Medulla oblongata (tissue), 1 donor: ENCODE data around the gene ST7.

ENCODE experiments used
- DNase-seq: peaks from one replicate; pipeline ENCODE4 v3.0.0-alpha.2; 2015; ENCODE audit errors: extremely low spot score

The ST7 gene

DNA sequence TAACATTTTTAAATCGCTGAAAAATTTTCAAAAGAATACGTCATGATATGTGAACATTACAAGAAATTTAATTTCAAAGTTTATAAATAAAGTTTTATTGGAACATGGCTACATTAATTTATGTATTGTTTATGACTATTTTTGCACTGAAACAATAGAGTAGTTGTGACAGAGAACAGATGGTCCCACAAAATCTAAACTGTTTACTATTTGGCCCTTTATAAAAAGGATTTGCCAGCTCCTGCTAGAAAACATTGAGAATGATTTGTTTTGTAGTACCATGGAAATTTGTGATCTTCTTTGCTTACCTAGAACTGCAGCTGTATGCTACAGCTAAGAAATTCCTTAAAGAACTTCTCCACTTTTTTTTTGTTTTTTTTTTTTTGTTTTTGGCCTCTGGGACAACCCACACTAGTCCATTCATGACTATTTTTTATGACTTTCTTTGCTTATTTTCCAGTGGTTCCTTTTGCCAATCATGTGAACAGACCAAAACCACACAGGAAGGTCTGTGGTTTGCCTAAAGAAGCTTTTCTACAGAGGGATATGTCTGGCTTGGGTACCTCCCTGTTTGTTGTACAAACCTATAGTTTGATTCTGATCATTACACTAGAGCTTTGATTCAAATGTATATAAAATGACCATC, 55.7 kb downstream of the ST7 start:
- DNase-seq, result peak; percentile 30

DNA sequence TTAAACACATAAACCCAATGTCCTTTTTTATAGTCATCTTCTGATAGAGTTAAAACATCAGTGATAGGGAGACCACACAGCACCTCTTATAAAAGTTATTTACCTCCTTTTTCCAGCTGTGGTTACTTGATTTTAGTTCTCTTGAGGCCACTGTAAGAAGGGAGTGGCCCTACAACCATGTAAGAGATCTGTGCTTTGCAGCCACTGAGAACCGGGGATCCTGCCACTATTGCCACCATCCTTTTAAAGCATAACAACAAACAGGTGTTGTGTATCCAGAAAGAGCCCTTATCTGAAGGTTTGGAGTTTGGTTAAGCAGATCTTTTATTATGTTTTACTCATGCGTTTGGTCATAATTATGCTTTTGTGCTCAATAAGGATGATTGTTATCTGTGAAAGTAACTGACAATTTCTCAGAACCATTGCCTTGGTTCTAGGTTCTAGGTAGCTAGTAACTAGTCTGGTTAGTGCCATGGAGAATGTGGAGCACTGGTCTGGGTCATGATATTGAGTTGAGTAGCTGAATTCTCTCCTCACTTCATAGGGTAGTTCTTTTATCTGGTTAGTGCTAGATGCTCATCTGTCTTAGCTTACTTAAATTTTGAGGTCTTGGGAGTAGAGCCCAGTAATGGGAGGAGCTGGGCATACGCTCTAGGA, 56.5 kb downstream of the ST7 start:
- DNase-seq, result no peak

DNA sequence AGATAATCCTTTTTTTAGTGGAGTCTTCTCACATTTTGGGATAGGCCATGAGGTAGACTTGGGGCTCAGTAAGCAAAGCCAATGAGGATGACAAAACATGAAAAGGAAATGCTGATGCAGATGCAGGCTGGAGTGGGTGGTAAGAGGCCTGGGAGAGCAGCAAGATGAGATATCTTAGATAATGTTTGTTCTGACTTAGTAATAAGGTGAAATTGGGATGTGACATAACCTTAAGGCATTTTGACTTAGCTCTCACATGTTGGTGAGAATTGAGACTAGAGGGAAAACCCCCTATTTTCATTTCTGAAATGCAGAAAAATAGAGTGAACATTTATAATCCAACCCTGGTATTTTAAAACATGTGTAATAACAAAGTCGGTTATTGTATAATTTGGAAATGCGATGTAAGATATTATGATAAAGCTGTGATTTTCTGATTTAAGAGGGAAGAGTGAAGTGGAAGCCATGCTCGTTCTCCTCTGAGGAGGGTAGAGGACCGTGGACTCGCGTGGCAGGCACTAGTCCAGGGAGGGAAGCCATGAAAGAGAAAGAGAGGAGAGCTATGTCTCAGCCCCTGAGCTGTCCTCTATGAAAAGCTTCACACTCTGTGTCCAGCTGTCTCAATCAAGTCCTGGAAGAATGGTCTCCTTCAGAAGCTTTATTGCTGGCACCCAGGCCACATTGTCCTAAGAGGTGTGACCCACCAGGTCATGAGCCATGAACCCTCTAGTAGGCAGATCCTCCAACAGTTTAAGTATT, 57.3 kb downstream of the ST7 start:
- DNase-seq, result no peak

DNA sequence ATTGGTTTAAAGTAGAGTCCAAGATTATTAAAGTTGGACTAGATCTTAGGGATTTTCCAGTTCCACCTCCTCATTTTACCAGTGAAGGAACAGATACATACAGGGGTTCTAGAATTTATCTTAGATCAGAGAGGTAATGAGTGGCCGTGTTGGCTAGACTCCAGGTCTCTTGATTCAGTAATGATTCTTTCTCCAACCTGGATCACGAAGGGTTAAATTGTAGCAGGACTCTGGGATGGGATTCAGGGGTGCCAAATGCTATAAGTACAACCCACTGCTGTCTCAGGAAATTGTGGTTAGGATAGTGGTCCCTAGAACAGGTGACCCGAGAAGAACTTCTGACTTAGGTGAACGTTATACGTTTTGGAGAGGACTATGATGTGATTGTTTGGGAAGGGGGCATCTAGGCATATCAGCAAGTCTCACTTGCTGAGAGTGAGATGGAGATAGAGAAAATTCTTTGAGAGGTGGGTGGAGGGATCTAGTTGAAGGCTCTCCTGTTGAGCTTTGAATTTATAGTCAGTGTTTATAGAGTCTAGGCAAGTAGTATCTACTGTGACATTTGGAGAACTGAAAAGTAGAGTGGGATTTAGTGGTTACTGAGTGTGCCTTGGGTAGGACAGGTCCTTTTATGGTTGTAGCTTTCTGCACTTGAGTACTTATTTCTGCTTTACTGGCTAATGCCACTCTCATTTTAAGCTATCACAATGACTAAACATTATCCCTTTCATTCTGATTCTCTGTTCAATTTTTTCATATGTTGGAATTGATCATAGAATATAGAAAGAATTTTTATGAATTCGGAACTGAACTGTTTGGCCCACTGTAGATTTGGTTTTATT, 58.3 kb downstream of the ST7 start:
- DNase-seq, result peak; percentile 36

DNA sequence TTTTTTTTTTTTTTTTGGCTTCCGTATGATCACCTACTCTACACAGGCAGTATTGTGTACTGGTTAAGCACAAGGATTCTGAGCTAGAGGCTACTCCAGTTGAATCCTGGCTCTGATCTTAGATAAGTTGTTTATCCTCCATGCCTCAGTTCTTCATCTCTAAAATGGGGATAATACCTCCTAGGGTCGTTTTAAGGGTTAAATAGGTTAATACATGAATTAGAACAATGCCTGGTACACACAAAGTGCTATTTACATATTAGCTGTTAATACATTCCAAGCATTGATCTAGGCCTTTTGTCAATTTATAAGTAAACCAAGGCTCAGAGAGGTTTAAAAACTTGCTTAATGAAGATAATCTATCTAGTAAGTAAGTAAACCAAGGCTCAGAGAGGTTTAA, 59.0 kb downstream of the ST7 start:
- no peak for DNase-seq

DNA sequence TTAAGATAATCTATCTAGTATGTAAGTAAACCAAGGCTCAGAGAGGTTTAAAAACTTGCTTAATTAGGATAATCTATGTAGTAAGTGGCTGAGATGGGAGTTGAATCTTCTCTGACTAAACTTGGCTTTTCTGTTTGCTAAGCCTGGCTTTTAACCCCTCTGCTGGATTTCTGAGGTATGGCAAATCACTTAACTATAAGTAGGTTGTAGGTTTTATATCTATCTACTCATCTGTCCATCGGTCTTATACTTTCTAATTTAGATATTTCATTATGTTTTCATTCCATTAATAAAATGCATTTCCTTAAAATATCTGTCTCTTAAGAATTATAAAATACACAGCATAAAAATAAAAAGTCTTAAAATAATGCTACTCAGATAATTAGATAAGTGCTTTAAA, 59.4 kb downstream of the ST7 start:
- DNase-seq, result no peak

DNA sequence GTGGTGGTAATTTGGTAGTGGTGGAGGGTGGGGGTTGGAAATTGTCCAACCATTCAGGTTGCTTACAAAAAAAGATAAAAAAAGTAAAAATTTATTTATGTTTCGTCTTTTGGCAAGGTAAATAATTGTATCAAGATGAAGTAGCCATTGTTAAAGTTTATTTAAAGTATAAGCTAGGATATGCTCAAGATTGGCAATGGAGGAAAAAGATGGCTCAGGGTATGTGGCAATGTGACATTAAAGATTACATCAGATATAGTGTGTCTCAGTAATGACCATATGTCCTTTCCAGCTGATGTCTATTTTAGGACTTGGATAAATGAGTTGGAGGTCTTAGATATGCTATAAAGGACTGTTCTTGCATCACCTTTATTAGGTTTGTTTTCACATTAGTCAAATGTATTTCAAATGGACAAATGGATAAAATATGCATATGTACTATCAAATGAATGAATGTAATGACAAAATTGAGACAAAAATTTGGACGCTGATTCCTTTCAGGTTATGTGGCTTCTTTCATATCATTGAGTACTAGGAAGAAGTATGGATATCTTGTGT, 60.9 kb downstream of the ST7 start:
- DNase-seq, result no peak

DNA sequence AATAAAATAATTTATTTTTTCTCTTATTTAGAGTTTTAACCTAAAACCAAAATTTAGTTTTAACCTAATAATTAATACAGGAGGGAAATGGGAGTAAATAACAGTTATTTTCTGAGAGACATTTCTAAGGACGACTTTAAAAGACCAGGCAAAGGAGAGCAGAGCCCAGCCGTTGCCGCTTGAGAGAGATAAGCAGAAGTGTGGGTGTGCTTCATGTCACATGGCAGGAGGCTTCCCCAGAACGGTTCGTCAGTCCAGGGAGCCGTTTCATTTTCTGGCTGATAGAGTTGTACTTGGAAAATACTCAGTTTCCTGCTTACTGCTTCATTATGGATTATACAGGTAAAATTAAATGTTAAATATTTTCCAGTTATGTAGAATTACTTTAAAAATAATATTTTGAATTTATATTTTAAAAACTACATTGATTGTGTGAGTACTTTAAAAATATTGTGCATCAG, 61.4 kb downstream of the ST7 start:
- peak; percentile 84 for DNase-seq

DNA sequence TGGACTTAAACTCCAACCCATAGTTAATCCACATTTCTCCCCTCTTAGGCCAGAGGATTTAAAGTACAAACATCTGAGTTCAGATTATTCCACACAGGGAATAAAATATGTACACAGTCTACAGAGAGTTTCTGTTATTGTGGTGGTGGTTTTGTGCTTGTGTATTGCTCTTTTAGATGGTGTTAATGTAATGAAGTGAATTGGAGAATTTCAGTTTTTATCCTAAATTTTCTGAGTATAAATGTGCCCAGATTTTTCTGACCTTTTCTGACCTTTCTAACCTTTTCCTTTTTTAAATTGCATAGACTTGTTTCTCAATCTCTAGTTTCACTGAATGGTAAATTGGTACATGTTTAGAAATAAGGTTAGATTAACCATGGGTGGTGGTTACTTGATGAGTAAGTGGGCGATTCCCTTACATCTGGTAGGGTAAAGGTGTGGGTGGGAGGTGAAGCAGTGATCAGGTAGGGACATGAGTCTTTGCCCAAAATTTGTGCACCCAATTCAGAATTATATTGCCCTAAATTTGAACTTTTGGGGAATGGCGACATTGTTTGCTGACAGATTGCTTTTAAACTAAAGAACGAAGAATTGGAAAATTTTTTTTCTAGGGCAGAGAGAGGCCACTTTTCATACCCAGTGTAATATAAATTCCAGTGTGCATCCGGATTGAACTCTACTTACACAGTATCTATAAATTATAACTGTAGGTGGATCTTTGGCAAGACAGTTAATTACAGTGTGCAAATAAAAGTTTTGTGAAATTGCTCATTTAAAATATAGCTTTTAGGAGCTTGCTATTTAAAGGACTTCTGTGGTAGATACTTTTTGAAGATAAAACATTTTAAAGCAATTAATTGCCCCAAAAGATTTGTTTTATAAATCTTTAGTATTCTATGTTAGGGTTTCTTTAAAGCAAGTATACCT, 62.2 kb downstream of the ST7 start:
- no peak for DNase-seq

DNA sequence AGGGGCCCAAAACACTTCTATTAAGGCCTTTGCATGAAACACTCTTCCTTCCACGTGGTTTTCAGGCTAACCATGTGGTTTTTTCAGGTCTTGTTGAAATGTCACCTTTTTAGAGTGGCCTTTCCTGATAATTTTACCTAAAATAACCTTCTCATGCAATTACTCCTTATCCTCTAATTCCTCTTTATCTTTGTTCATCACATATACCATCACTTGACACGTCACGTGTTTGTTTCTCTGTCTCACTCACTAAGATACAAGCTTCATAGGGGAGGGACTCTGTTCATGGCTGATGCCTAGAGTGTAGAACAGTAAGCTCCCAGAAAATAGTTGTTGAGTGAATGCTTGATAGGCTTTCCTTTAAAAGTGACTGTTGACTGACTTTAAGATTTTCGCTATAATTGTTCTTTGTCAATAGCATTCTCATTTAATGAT, 63.7 kb downstream of the ST7 start:
- DNase-seq, result no peak

DNA sequence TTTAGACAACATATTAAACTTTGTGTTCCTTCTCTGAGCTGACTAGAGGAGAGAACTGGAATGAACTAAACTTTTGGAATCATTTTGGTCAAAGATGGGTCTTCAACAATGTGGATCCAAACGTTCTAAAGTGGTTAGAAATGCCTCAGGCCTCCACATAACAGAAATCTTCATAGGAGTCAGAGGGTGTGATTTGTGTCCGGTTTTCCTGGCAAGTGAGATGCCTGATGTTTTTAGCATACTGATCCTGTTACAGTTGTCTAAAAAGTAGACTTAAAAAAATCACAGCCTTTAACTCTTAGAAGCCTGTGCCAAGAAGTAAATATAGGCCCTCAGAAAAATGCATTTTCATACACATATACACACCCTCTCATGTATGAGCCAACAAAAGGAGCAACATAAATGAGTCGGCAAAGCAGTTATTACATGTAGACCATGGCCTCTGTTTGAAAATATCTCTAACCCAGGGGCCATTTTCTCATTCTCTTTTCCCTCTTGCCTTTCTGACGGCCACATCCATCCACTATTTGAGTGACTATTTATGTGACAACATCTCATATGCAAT, 64.5 kb downstream of the ST7 start:
- no peak for DNase-seq

DNA sequence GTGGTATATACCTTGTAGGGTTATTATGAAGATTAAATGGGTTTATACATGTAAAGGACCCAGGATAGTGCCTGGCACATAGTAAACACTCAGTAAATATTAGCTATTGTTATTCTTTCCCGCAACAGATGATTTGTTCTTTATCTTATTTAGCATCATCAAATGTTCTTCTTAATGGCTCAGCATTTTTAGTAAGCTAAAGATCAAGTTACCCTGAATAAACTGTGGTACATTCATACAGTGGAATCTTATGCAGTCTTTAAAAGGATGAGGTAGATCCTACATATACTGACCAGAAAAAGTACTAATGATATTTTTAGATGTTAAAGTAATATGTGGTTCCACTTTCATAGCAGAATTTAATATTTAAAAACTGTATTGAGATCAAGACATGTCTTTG, 65.4 kb downstream of the ST7 start:
- DNase-seq, result no peak

DNA sequence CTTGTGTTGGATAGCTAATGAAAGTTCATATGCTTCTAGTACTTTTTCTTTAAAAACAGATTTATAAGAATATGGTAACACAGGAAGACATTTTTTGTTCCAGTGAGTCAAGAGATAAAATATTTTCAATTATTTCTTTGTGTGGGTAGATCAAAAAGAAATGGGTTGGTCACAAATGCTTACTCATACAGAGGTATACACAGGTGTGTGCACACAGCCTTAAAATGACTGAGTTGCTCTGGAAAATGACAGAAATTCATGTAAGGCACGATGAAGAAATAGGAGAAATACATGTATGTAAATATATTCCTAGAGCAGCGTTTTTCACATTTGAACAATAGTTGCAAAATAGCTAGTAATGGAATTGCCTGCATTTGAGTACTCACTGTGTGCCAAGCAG, 66.0 kb downstream of the ST7 start:
- no peak for DNase-seq

DNA sequence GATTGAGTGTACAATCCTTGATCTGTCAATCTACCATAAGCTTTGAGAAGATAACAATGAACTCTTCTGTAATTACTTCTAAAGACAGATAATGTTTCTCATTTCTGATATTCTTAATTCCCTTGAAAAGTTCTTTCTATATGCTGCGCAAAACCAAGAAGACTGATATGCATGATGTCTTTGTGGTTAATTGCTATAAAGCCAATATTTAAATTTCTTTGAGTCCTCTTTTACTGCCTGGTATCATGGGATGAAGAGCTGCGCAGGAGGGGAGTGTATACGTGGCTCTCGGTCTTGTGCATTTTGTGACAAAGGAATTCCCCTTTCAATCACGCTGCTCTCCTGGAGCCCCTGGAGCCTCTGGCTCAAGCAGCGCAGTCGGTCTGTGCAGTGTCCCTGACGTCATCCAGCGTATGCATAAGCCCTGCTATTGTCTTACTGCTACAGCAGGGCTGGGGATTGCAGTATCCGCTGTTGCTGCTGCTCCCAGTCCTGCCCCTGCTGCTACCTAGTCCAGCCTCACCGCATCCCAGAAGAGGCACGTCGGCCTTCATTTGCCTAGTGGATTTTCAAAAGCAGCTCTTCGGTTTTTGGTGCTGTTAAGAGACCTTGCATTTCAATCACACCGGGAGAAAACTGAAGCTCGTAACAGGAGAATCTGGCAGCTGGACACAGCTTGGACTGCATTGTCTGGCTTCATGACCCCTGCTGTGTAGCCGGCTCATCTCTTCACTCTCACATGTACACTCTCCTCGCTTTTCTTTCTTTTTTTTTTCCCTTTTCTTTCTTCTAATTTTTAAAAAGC, 66.7 kb downstream of the ST7 start:
- DNase-seq, result peak; percentile 94

DNA sequence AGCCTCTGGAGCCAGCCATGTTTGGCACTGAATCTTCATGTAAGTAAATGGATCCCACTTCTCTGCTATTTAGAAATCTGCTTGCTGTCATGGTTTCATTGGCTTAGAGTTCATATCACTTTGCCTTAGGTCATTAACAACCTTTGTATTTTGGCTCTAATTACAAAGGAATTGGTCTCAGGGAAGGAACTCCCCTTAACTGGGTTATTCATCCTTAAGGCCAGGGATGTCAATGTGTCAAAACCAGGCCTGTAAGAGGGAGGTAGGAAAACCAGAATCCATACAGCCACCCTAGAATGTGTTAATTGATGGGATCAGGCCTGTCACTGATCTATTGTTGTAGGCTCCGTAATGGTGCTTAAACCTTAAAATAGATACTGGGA, 67.3 kb downstream of the ST7 start:
- no peak for DNase-seq

DNA sequence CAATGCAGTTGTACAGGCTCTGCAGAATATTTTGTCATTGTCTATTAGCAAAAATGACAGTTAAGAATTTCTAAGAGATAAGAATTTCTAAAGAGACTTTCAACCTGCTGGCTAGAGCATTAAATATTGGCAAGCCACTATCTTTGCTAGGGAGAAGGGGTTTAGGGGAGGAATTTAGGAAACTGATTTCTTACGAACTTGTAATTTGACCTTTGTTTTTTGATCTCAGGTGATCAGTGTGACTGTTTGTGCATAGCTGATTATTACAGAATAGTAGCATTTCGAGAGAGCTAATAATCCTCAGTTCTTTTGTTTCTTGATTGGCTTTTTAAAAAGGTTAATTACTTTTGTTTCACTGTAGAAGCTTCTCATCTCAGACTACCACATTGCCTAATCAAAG, 68.1 kb downstream of the ST7 start:
- DNase-seq, result no peak

DNA sequence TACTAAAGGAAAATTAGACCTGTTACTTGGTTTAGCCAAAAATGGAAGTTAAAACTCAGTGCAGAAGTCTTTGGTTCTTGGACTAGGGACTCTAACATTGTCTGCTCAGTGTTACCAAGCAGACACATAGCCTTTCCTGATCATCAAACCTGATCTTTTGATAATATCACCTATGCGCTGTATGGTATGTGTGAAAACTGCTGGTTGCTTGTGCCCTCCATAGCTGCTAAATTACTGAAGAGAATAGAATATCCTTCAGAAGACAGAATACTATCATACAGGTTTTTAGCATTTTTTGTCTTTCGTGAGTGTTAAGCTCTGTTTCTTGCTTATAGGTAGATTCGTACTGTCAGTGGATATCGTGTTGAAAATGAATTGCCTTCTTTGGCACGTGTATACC, 68.7 kb downstream of the ST7 start:
- no peak for DNase-seq

DNA sequence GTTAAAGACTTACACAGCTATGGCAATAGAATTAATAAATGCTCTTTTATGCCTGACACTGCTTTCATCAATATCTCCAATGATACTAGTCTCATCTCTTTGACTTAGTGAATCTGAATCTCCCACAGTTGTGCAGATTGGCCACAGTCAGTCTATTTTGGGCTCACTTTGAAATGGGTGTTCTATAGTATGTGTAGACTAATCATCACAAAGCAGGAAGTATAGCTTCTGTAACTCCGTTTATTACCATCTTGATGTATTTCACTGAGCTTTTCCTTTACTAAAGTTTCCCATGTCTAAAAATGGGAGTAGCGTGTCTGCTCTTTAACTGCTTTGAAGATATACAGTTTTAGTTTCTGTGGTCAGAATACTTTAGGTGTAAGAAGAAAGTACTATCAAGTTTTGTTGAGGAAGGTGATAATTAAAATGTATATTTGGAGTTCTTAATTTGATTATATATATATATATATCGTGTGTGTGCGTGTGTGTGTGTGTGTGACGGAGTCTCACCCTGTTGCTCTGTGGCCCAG, 70.1 kb downstream of the ST7 start:
- no peak for DNase-seq

DNA sequence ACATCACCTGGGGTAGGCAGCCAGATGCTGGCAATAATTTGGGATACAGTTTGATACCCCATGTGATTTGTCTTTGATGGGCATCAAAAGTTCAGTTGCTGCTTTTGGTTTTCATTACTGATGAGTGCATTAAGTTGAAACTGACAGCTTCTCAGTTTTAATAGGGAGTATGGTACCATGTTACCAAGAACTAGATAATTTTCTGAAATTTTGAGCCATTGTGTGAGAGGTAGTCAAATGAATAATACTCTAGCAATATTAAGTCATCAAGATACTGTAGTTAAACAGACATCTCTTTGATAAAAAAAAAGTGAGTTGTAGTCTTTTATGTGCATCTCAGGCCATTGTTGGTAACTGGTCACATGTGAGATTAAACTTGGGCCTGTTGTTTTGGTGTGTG, 71.5 kb downstream of the ST7 start:
- no peak for DNase-seq
